Transverse colon (tissue), 3 donors: Measurements from ENCODE around the gene ALPG.

Experiments
- EP300 ChIP-seq: sonication (generic); formaldehyde crosslinking; IDR thresholded peaks from one replicate; pipeline ENCODE4 v1.6.1; 2017; ENCODE audit warnings: antibody characterized with exemption, low read depth
- TF ChIP-seq, protein P1 (sequence below), 5 experiments: fragments of 200-600 bp in 3 of 5; fragments of 450-650 bp in 2 of 5; sonication (generic) in 3 of 5; IDR thresholded peaks; 1 replicate in 2 of 5; 2 replicates in 3 of 5; pipeline ENCODE4 v1.5.1; 2016 to 2017; ENCODE audit warnings: antibody characterized with exemption in 5 of 5, inconsistent platforms in 3 of 5, mild to moderate bottlenecking in 2 of 5, moderate library complexity in 1 of 5

DNA sequence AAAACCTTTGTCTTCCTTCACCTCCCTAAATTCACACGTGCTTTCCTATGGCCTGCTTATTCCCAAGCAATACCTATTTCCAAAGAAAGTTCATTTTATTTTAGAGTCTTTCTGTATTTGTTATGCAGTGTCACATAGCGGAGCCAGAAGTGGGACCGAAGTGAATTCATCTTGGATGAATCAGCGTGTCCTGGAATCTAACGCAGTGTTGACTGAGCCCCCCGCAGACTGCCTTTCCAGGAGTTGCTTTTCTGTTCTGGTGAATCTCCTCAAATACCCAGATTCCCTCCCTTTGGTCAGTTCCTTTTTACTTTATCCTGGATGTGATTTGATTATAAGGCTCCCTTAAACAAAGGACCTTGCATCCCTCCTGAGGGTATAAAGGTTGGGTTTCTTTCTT lies 17.3 kb upstream of the ALPG start:
- TF ChIP-seq, protein P1, sequence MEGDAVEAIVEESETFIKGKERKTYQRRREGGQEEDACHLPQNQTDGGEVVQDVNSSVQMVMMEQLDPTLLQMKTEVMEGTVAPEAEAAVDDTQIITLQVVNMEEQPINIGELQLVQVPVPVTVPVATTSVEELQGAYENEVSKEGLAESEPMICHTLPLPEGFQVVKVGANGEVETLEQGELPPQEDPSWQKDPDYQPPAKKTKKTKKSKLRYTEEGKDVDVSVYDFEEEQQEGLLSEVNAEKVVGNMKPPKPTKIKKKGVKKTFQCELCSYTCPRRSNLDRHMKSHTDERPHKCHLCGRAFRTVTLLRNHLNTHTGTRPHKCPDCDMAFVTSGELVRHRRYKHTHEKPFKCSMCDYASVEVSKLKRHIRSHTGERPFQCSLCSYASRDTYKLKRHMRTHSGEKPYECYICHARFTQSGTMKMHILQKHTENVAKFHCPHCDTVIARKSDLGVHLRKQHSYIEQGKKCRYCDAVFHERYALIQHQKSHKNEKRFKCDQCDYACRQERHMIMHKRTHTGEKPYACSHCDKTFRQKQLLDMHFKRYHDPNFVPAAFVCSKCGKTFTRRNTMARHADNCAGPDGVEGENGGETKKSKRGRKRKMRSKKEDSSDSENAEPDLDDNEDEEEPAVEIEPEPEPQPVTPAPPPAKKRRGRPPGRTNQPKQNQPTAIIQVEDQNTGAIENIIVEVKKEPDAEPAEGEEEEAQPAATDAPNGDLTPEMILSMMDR (IDR thresholded peaks at IDR 0.05): no peak
- no peak for TF ChIP-seq EP300
